ENCODE measurements around the gene TCL1A.

GRCh38 chr14:95707327-95707726 is 6.6 kb downstream of the TCL1A start:
- TF ChIP-seq CTCF (IDR thresholded peaks at IDR 0.05; ENCODE audit: extremely low read depth in 1 of 2, insufficient read depth in 1 of 2, low read depth in 1 of 2, low read length in 2 of 2) (no peak), POLR2A (IDR thresholded peaks at IDR 0.05; ENCODE audit: low read depth, low read length) (no peak)

All from endothelial cell of umbilical vein (primary cell).